HFFc6 (cell line): Measurements from ENCODE around the gene KBTBD12. TPM values are rescaled to one million over a fixed set of nuclear protein-coding genes. Genes with fewer than 3 reads are reported as not detected.
"Not testable (repeated sequence)": the region's sequence is repeated elsewhere in the genome, so short reads cannot be mapped to it uniquely, and the experiment has no call there.

Experiments
- DNase-seq: peaks from one replicate; pipeline ENCODE4 v3.0.0-alpha.2; 2018
- H3K27ac Mint-ChIP-seq: 2 replicates; pipeline ENCODE4 v1.8.0; 2020; ENCODE audit warnings: mild to moderate bottlenecking, mixed read lengths
- H3K27me3 Mint-ChIP-seq: 2 replicates; pipeline ENCODE4 v1.8.0; 2021; ENCODE audit warnings: mild to moderate bottlenecking, moderate library complexity, mixed read lengths; ENCODE audit not compliant: insufficient read depth
- H3K36me3 Mint-ChIP-seq: 2 replicates; pipeline ENCODE4 v1.8.0; 2021; ENCODE audit warnings: low read depth, mixed read lengths
- H3K4me1 Mint-ChIP-seq: 2 replicates; pipeline ENCODE4 v1.8.0; 2020; ENCODE audit warnings: low read depth, mixed read lengths
- H3K4me3 Mint-ChIP-seq: 2 replicates; pipeline ENCODE4 v1.8.0; 2020; ENCODE audit warnings: mild to moderate bottlenecking, moderate library complexity, mixed read lengths
- H3K9me3 Mint-ChIP-seq: 2 replicates; pipeline ENCODE4 v1.8.0; 2020; ENCODE audit warnings: mild to moderate bottlenecking, mixed read lengths
- total RNA-seq, 6 experiments: library from RNA; stranded (reverse); fragmentation: NEBNext Ultra II Directional; extraction: Animal tissue kit (Norgen Biotek cat#: 25700); gene quantifications; 2 replicates in 1 of 6; 3 replicates in 5 of 6; pipeline ENCODE4 v1.2.3, GENCODE V29; 2021
- TF ChIP-seq, protein P1 (sequence below): fragments of 200-600 bp; sonication (generic); IDR thresholded peaks from 2 replicates; pipeline ENCODE4 v1.5.0; 2021; ENCODE audit warnings: antibody characterized with exemption, mild to moderate bottlenecking

KBTBD12 gene
- total RNA-seq, 6 experiments from 2014 or later, result not detected

DNA sequence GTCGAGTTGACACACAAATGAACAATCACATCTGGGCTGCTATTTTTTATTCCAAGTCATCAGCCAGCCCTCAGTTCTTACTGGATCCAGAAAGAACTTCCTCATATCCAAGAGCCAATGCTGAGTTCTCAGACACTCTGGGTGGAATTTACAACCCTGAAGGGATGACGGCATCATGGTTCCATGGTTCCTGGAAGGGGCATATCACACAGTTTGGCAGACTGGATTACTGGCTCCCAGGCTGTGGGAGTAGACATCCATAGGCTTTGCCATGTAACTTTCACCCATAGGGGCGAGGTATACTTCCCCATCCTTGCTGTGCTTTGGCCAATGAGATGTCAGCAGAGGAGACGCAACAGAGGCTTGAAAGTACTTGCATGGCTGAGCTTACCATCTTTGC lies 26.9 kb upstream of the KBTBD12 start:
- peaks cover 35% of the 10 kb centered on the region for H3K4me1 Mint-ChIP-seq
- no peak overlapping the region for H3K4me3 Mint-ChIP-seq
- no peak overlapping the region for H3K27ac Mint-ChIP-seq
- H3K27me3 Mint-ChIP-seq, result peaks cover 17% of the 10 kb centered on the region
- DNase-seq, result no peak
- TF ChIP-seq, protein P1, sequence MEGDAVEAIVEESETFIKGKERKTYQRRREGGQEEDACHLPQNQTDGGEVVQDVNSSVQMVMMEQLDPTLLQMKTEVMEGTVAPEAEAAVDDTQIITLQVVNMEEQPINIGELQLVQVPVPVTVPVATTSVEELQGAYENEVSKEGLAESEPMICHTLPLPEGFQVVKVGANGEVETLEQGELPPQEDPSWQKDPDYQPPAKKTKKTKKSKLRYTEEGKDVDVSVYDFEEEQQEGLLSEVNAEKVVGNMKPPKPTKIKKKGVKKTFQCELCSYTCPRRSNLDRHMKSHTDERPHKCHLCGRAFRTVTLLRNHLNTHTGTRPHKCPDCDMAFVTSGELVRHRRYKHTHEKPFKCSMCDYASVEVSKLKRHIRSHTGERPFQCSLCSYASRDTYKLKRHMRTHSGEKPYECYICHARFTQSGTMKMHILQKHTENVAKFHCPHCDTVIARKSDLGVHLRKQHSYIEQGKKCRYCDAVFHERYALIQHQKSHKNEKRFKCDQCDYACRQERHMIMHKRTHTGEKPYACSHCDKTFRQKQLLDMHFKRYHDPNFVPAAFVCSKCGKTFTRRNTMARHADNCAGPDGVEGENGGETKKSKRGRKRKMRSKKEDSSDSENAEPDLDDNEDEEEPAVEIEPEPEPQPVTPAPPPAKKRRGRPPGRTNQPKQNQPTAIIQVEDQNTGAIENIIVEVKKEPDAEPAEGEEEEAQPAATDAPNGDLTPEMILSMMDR, result no peak
- H3K9me3 Mint-ChIP-seq, result peaks cover 22% of the 10 kb centered on the region
- H3K36me3 Mint-ChIP-seq, result peaks cover 13% of the 10 kb centered on the region

DNA sequence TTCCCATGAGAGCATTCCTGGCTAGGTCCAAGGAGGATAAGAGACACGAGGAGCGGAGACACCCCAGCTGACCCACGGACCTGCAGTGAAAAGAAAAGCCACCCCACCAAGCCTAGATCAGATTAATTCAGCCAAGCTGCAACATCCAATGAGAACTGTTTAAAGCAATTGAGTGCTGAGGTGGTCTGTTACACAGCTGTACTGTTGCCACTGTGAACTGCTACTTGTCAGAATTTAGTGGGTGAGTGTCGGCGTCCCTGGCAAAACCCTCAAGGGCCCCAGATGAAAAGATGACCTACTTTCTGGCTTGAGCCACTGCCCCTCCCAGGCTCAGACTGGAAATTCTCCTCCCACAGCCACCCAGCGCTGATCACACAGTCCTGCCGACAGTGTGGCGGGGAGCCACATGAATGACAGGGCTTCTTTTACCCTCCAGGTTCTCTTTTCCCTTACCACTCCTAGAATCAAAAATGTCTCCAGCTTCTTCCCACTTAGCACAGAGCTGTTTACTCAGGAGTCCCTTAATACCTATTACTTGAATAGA lies 26.4 kb upstream of the KBTBD12 start:
- Mint-ChIP-seq H3K4me3 (no peak overlapping the region), H3K4me1 (peaks cover 35% of the 10 kb centered on the region), H3K36me3 (peaks cover 13% of the 10 kb centered on the region), H3K27ac (no peak overlapping the region), H3K27me3 (peaks cover 21% of the 10 kb centered on the region), H3K9me3 (peaks cover 22% of the 10 kb centered on the region)
- TF ChIP-seq, protein P1, result no peak
- DNase-seq, result no peak

DNA sequence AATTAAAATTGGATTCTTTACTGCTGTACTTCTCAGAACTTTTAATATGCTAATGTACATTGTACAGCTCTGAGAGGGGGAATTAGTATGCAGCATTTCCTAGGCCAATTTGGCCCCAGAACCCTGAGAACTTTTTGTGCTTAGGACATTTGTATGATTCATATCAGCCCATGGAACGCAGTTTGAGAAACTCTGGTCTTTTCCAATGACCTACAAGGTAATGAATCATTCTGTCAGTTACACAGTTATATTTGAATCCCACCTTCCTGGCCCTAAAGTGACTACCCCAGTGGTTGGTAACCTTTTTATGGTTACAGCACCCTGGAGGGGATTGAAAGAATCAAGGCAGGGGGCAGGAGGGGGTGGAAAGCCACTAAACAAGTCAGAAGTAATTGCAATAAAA lies 25.6 kb upstream of the KBTBD12 start:
- peaks cover 39% of the 10 kb centered on the region for H3K4me1 Mint-ChIP-seq

DNA sequence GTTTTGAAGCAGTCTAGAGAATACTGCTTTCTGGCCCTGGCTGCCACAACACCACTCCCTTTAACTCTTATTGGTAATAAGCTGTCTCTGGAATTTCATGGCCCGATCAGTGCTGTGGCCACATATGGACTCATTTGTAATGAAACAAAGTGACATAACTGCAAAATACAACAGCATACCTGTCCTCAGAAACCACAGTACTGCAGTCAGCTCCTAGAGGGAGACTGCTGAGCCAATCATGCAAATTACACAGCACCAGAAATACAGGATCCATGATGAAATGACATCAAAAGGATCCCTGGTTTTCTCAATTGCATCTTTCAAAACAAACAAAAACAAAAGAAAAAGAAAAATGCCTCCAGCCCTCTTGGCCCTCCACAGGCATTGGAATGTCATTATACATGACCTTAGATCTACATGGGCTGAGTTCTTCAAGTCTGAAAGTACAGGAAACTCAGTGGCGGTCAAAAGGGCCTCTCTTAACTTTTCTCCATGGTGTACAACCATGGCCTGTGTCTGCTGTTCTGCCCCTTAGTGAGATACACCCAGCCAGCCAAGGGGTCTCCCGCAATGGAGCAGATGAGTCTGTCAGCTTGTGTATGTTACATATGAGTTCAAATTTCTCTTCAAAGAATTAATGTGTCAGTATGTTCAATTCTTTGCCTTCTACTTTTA lies 24.9 kb upstream of the KBTBD12 start:
- Mint-ChIP-seq H3K9me3 (peaks cover 22% of the 10 kb centered on the region), H3K4me1 (peaks cover 40% of the 10 kb centered on the region), H3K36me3 (peaks cover 13% of the 10 kb centered on the region), H3K27me3 (peaks cover 21% of the 10 kb centered on the region), H3K27ac (no peak overlapping the region), H3K4me3 (no peak overlapping the region)
- DNase-seq, result no peak
- TF ChIP-seq, protein P1, result 0 out of 2 replicates have a peak, but pooled peaks have one; percentile 10

More for the DNA sequence above, 25.6 kb upstream of the KBTBD12 start:
- Mint-ChIP-seq H3K36me3 (peaks cover 13% of the 10 kb centered on the region), H3K9me3 (peaks cover 22% of the 10 kb centered on the region), H3K27ac (no peak overlapping the region), H3K4me3 (no peak overlapping the region), H3K27me3 (peaks cover 21% of the 10 kb centered on the region)
- TF ChIP-seq, protein P1, result no peak
- DNase-seq, result peak; percentile 37

DNA sequence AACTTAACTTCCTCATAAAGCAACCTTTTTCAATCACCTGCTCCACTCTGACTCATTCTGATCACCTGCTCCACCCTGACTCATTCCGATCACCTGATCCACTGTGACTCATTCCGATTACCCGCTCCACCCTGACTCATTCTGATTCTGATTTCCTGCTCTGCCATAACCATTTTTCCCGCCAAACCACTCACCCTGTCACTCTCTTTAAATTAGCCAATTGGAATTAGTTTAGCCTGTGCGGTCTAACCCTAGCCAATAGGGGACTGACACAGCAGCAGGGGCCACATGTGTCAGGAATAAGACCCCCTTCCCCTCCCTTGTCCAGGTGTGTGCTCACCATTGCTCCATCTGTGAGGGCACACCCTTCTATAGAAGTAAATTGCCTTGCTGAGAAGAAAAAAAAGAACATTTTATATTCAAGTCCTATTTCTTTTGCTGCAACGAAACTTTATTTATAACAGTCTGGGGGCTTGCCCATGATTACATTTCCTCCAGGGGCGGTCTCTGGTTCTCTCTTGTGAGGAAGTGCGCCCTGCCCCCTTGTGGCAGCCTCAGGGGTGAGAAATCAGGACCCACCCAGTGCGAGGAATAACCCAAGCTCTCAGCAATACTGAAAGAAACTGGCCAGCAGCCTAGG lies 24.3 kb upstream of the KBTBD12 start:
- TF ChIP-seq, protein P1, result peak; percentile 40; the same call in 1 of the 2 replicates
- peaks cover 13% of the 10 kb centered on the region for H3K36me3 Mint-ChIP-seq
- H3K9me3 Mint-ChIP-seq, result peaks cover 22% of the 10 kb centered on the region
- DNase-seq, result peak; percentile 26
- not testable (repeated sequence) for H3K4me3 Mint-ChIP-seq, H3K27ac Mint-ChIP-seq
- H3K4me1 Mint-ChIP-seq, result peaks cover 40% of the 10 kb centered on the region
- peaks cover 21% of the 10 kb centered on the region for H3K27me3 Mint-ChIP-seq
